Suprapubic skin (tissue), 4 donors: ENCODE results near the gene ARID4B. TPM values are rescaled to one million over a fixed set of nuclear protein-coding genes. Genes with fewer than 3 reads are reported as not detected.

Experiments used
- DNase-seq, 2 donors: peaks; one replicate each; pipeline ENCODE4 v3.0.0-alpha.2; 2019; ENCODE audit warnings: low spot score in 2 of 2
- H3K27ac ChIP-seq: fragments of 200-600 bp; sonication (generic); one replicate; pipeline ENCODE4 v1.5.1; 2019
- H3K27me3 ChIP-seq: fragments of 200-600 bp; sonication (generic); one replicate; pipeline ENCODE4 v1.5.1; 2019
- H3K36me3 ChIP-seq: fragments of 200-600 bp; sonication (generic); one replicate; pipeline ENCODE4 v1.5.1; 2019
- H3K4me1 ChIP-seq: fragments of 200-600 bp; sonication (generic); one replicate; pipeline ENCODE4 v1.5.1; 2019
- H3K4me3 ChIP-seq: fragments of 200-600 bp; sonication (generic); one replicate; pipeline ENCODE4 v1.5.1; 2019; ENCODE audit warnings: mild to moderate bottlenecking
- H3K9me3 ChIP-seq: fragments of 200-600 bp; sonication (generic); one replicate; pipeline ENCODE4 v1.5.1; 2019
- EP300 ChIP-seq: sonication (generic); formaldehyde crosslinking; IDR thresholded peaks from one replicate; pipeline ENCODE4 v1.6.1; 2017; ENCODE audit warnings: antibody characterized with exemption
- POLR2A ChIP-seq, 2 donors: fragments of 450-650 bp; IDR thresholded peaks; one replicate each; pipeline ENCODE4 v1.6.1; 2017; ENCODE audit warnings: antibody characterized with exemption in 2 of 2, mild to moderate bottlenecking in 2 of 2, moderate library complexity in 2 of 2
- POLR2AphosphoS5 ChIP-seq, 3 donors: sonication (generic); formaldehyde crosslinking; IDR thresholded peaks; one replicate each; pipeline ENCODE4 v1.6.1; 2017; ENCODE audit warnings: antibody characterized with exemption in 3 of 3
- WGBS: methylation state at CpG from one replicate; pipeline ENCODE4 v1.1.5; 2018; 5-methylcytosine and 5-hydroxymethylcytosine counted together
- total RNA-seq, 4 donors: library from RNA; depleted of rRNA; stranded (reverse); fragments of >200 nt; gene quantifications; one replicate each; pipeline ENCODE4 v1.1.0, GENCODE V29; 2016
- TF ChIP-seq, protein P1 (sequence below), 2 donors: fragments of 200-600 bp in 1 of 2; fragments of 450-650 bp in 1 of 2; sonication (generic) in 1 of 2; IDR thresholded peaks; one replicate each; pipeline ENCODE4 v1.5.1; 2016 to 2019; ENCODE audit warnings: antibody characterized with exemption in 2 of 2, mild to moderate bottlenecking in 1 of 2, moderate library complexity in 1 of 2

ARID4B gene
- total RNA-seq, 4 donors from 2014 or later: 21.4 to 62.7 (median 31.8) TPM

DNA sequence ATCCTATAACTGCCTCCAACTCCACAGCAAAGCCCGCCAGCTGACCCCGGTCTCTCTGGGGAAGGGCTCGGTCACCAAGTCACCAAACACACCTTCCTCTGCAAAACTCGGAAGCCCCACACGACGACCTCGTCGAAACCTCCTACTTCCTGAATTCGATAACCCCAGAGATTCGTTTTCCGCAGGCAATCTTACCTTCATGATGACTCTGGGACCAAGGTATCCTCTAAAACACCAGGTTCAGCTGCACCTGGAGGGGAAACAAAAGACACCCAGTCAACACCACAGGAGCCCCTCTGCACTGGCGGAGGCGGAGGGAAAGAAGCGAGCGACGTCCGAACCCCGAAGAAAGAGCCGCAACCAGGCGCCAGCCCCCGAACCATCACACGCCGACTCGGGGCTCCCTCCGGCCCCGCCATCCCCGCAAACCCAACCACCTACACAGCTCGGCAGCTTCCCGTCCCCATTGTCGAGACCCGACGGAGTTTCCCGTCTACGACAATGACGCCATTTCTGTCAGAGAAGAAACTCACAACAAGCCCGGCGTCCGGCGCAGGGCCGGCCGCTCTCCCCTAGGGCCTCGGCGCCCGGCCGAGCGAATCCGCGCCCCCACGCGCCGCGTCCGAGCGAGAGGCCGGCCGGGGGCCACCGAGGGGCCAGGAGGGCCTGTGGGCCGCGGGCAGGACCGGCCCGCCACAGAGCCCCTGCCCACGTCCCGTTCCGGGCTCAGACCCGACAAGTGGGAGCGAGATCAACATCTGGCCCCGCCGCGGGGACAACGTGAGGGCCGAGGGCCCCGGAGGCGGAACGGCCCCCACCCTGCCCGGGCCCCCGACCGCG, 1.0 kb downstream of the ARID4B start:
- peaks cover 53% of the 10 kb centered on the region for H3K4me1 ChIP-seq
- H3K27me3 ChIP-seq: no peaks in the 10 kb centered on the region
- 3% methylated on average over 11 of the region's 78 CpGs for WGBS
- H3K27ac ChIP-seq: peak overlapping the region; percentile 97
- H3K36me3 ChIP-seq: no peaks in the 10 kb centered on the region
- peak; percentile 74 to 82 for DNase-seq
- TF ChIP-seq EP300 (no peak), POLR2A (IDR thresholded peaks at IDR 0.05) (no peak)
- H3K4me3 ChIP-seq: peak overlapping the region; percentile 99
- no peaks in the 10 kb centered on the region for H3K9me3 ChIP-seq

GRCh38 chr1:235325854-235326253, 2.1 kb downstream of the ARID4B start:
- peaks cover 42% of the 10 kb centered on the region for H3K4me1 ChIP-seq
- 19% methylated on average over 2 of the region's 2 CpGs for WGBS
- peak overlapping the region; percentile 99 for H3K4me3 ChIP-seq
- no peak overlapping the region for H3K27ac ChIP-seq
- H3K36me3 ChIP-seq: no peaks in the 10 kb centered on the region
- no peaks in the 10 kb centered on the region for H3K27me3 ChIP-seq
- no peaks in the 10 kb centered on the region for H3K9me3 ChIP-seq
- no peak for DNase-seq
- no peak for TF ChIP-seq EP300
- TF ChIP-seq, protein P1, sequence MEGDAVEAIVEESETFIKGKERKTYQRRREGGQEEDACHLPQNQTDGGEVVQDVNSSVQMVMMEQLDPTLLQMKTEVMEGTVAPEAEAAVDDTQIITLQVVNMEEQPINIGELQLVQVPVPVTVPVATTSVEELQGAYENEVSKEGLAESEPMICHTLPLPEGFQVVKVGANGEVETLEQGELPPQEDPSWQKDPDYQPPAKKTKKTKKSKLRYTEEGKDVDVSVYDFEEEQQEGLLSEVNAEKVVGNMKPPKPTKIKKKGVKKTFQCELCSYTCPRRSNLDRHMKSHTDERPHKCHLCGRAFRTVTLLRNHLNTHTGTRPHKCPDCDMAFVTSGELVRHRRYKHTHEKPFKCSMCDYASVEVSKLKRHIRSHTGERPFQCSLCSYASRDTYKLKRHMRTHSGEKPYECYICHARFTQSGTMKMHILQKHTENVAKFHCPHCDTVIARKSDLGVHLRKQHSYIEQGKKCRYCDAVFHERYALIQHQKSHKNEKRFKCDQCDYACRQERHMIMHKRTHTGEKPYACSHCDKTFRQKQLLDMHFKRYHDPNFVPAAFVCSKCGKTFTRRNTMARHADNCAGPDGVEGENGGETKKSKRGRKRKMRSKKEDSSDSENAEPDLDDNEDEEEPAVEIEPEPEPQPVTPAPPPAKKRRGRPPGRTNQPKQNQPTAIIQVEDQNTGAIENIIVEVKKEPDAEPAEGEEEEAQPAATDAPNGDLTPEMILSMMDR (IDR thresholded peaks at IDR 0.05): no peak
- no peak for TF ChIP-seq POLR2AphosphoS5 (IDR thresholded peaks at IDR 0.05)
- TF ChIP-seq POLR2A (IDR thresholded peaks at IDR 0.05): no peak

- peak overlapping the region; percentile 99 for H3K4me3 ChIP-seq
- TF ChIP-seq, protein P1 (IDR thresholded peaks at IDR 0.05): no peak
- TF ChIP-seq POLR2A (IDR thresholded peaks at IDR 0.05) (no peak), EP300 (no peak), POLR2AphosphoS5 (IDR thresholded peaks at IDR 0.05) (no peak)
- H3K36me3 ChIP-seq: no peaks in the 10 kb centered on the region
- no peak for DNase-seq
- no peaks in the 10 kb centered on the region for H3K27me3 ChIP-seq
- H3K27ac ChIP-seq: no peak overlapping the region
- WGBS: 22% methylated on average over 3 of the region's 3 CpGs
- no peaks in the 10 kb centered on the region for H3K9me3 ChIP-seq
- H3K4me1 ChIP-seq: peaks cover 35% of the 10 kb centered on the region
Observed at GRCh38 chr1:235325139-235325538, 2.8 kb downstream of the ARID4B start.

DNA sequence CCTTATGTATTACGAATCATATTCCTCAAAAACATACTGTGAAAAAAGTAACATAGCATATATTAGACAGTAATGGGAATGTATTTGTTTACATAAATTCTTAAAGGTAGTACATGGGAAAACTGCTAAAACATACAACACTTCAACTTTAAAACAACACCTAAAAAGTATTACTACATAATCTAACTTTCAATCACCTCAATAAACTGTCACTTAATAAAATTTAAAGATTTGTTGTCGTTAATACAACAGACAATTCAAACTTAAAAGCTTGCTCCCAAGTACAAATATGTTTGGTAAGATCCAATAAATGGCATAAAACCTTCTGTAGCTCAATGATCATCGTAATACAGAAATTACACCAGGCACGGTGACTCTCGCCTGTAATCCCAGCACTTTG, 3.7 kb downstream of the ARID4B start:
- no peak for DNase-seq
- H3K9me3 ChIP-seq: no peaks in the 10 kb centered on the region
- H3K27ac ChIP-seq: no peak overlapping the region
- H3K4me1 ChIP-seq: peaks cover 26% of the 10 kb centered on the region
- H3K27me3 ChIP-seq: no peaks in the 10 kb centered on the region
- 93% methylated on average over 5 of the region's 5 CpGs for WGBS
- H3K4me3 ChIP-seq: no peak overlapping the region
- TF ChIP-seq POLR2AphosphoS5 (IDR thresholded peaks at IDR 0.05): no peak
- TF ChIP-seq, protein P1 (IDR thresholded peaks at IDR 0.05): no peak
- no peak for TF ChIP-seq EP300
- TF ChIP-seq POLR2A (IDR thresholded peaks at IDR 0.05): no peak
- peaks cover 3% of the 10 kb centered on the region for H3K36me3 ChIP-seq

DNA sequence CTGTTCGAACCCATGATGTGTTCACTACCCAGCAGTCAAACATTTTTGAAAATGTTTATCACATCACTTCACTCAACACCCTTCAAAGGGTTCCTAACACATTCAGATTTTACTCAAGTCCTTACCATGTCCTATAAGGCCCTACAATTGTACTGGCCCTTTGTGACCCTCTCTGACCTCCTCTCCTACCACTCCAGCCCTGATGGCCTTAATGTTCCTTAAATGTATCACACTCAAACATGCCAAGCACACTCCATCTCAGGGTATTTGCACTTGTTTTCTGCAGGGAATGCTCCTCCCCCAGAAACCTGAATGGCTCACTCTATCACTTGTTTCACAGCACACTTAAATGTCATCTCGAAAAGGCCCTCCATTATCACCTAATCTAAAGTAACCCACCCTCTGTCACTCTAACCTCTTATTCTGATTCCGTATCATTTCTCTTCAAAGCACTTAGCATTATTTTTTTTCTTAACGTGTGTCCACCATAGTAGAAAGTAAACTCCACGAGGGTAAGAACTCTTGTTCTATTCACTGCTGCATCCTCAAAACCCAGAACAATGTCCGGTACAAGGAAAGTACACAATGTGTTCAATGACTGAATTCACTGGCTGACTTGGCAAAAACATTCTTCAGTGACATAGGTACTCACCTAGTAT, 7.3 kb downstream of the ARID4B start:
- Histone ChIP-seq H3K27me3 (no peaks in the 10 kb centered on the region), H3K4me3 (no peak overlapping the region), H3K4me1 (peaks cover 27% of the 10 kb centered on the region), H3K9me3 (no peaks in the 10 kb centered on the region), H3K36me3 (peaks cover 14% of the 10 kb centered on the region), H3K27ac (no peak overlapping the region)
- 81% methylated on average over 6 of the region's 6 CpGs for WGBS
- DNase-seq: no peak
- TF ChIP-seq EP300 (no peak), POLR2A (IDR thresholded peaks at IDR 0.05) (no peak), POLR2AphosphoS5 (IDR thresholded peaks at IDR 0.05) (no peak)
- TF ChIP-seq, protein P1 (IDR thresholded peaks at IDR 0.05): no peak
